ENCODE data around the gene OR4N5.

- TF ChIP-seq CTCF (IDR thresholded peaks at IDR 0.05), result no peak
- no peak for TF ChIP-seq POLR2A (IDR thresholded peaks at IDR 0.05)
Observed at GRCh38 chr14:20093442-20093841, 45.2 kb upstream of the OR4N5 start.
